Measurements from ENCODE around the gene NDRG3. TPM values are rescaled to one million over a fixed set of nuclear protein-coding genes. Genes with fewer than 3 reads are reported as not detected.
A peak's percentile ranks its signal among the peaks of the same experiment; 100 is the strongest.

Gene NDRG3
- total RNA-seq, 1 experiment from 2014 or later = 23.6 TPM

DNA sequence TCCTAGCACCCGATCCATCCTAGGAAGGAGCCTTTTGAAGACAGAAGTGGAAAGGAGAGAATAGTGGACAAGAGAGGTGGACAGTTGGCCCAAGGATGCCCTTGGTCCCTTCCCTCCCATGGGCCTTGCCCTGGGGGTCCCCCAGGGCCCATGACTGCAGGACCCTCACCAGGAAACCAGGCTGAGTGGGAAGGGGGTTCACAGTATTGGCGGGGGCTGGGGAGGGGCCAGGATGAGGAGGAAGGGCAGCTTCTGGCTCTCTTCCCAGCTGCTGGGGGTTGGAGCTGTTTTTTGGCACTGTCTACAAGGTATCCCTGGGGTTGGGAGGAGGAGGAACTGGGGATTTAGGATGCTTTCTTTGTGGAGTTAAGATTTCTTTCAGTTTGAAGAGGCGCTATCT is 31.7 kb upstream of the NDRG3 start:
- Histone ChIP-seq H2BK120ac (ENCODE audit: low read depth, low read length, poor library complexity, severe bottlenecking) (no peak overlapping the region), H3K18ac (ENCODE audit: insufficient read length, low read depth, low read length) (no peak overlapping the region), H4K91ac (ENCODE audit: insufficient read length, low read depth, low read length) (no peak overlapping the region), H3K23me2 (ENCODE audit: insufficient read length, low read depth, low read length, poor library complexity, severe bottlenecking) (peaks cover 11% of the 10 kb centered on the region), H3K4ac (ENCODE audit: low read depth, low read length) (no peak overlapping the region), H3K79me1 (ENCODE audit: insufficient read depth, low read depth, low read length, poor library complexity, severe bottlenecking) (no peaks in the 10 kb centered on the region), H3K23ac (ENCODE audit: insufficient read length, low read depth, low read length) (no peak overlapping the region), H2AK5ac (ENCODE audit: insufficient read length, low read length) (no peak overlapping the region), H4K8ac (replicated peaks; ENCODE audit: insufficient read length, low read depth, low read length) (no peak overlapping the region), H3K9me3 (ENCODE audit: control insufficient read depth, low read depth, low read length) (no peaks in the 10 kb centered on the region), H2BK12ac (ENCODE audit: insufficient read length, low read depth, low read length) (no peak overlapping the region), H3K14ac (ENCODE audit: insufficient read depth, low read length) (no peak overlapping the region), H2BK20ac (ENCODE audit: low read depth, low read length, poor library complexity, severe bottlenecking) (no peak overlapping the region), H3K79me2 (ENCODE audit: insufficient read depth, low read length) (no peaks in the 10 kb centered on the region), H3K56ac (ENCODE audit: insufficient read length, low read depth, low read length) (no peak overlapping the region), H3T11ph (ENCODE audit: low read length) (no peak overlapping the region), H3K4me2 (ENCODE audit: insufficient read depth, insufficient read length, low read length) (no peak overlapping the region), H3K9ac (ENCODE audit: extremely low read depth, insufficient read length, low read length) (no peak overlapping the region), H4K5ac (ENCODE audit: insufficient read length, low read depth, low read length) (no peak overlapping the region), H2BK5ac (ENCODE audit: insufficient read length, low read length) (no peak overlapping the region), H4K20me1 (ENCODE audit: control insufficient read depth, insufficient read depth, insufficient read length) (peaks cover 2% of the 10 kb centered on the region), H2BK15ac (ENCODE audit: low read depth, low read length) (no peak overlapping the region), H2AFZ (ENCODE audit: low read length) (no peak overlapping the region), H3K27ac (ENCODE audit: insufficient read length, low read depth, low read length) (no peak overlapping the region), H3K27me3 (ENCODE audit: insufficient read depth, low read length) (no peaks in the 10 kb centered on the region), H3K4me1 (ENCODE audit: insufficient read depth, low read length) (no peaks in the 10 kb centered on the region; the same call in 1 of the 2 replicates)
- peak overlapping the region in 1 of 3 experiments; percentile 43; a peak in 2 of 7 replicates for H3K27ac Mint-ChIP-seq
- peaks cover 40 to 45% of the 10 kb centered on the region in 2 experiments for H3K4me1 Mint-ChIP-seq
- no CpG with 5 or more reads among the region's 3 CpGs for WGBS (ENCODE audit: extremely low coverage, insufficient read length, low lambda C conversion rate)
- peaks cover 0 to 1% of the 10 kb centered on the region in 2 experiments; a peak in 2 of 5 replicates for H3K9me3 Mint-ChIP-seq
- no peak for DNase-seq
- peaks cover 1% of the 10 kb centered on the region for H3K27me3 Mint-ChIP-seq (ENCODE audit: low read depth)
- TF ChIP-seq, protein P1, sequence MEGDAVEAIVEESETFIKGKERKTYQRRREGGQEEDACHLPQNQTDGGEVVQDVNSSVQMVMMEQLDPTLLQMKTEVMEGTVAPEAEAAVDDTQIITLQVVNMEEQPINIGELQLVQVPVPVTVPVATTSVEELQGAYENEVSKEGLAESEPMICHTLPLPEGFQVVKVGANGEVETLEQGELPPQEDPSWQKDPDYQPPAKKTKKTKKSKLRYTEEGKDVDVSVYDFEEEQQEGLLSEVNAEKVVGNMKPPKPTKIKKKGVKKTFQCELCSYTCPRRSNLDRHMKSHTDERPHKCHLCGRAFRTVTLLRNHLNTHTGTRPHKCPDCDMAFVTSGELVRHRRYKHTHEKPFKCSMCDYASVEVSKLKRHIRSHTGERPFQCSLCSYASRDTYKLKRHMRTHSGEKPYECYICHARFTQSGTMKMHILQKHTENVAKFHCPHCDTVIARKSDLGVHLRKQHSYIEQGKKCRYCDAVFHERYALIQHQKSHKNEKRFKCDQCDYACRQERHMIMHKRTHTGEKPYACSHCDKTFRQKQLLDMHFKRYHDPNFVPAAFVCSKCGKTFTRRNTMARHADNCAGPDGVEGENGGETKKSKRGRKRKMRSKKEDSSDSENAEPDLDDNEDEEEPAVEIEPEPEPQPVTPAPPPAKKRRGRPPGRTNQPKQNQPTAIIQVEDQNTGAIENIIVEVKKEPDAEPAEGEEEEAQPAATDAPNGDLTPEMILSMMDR (conservative IDR thresholded peaks at IDR 0.05) = no peak
- no peak overlapping the region for H3K4me3 Mint-ChIP-seq
- peaks cover 0 to under 1% (median 0%) of the 10 kb centered on the region in 3 experiments; a peak in 3 of 7 replicates for H3K36me3 Mint-ChIP-seq (ENCODE audit: insufficient read depth in 1 of 3, low read depth in 3 of 3)
